Activated T-helper 2 cell treated with anti-CD3 and anti-CD28 coated beads, Interferon-gamma antibody, Interleukin-2, Interleukin-4, amounts not matched to agents 10 μg/mL and 5 μg/mL and 100 μg/mL, durations not matched to agents 14 hours and 24 hours and 36 hours (primary cell): ENCODE data around the gene MSL3B.

Experiments used
- DNase-seq: peaks from one replicate; pipeline ENCODE4 v3.0.0; 2021; ENCODE audit warnings: low spot score
- H3K27ac Mint-ChIP-seq: one replicate; pipeline ENCODE4 v1.8.0; 2021; ENCODE audit warnings: mixed read lengths
- H3K27me3 Mint-ChIP-seq: one replicate; pipeline ENCODE4 v1.8.0; 2021; ENCODE audit warnings: low read depth, mixed read lengths
- H3K36me3 Mint-ChIP-seq: one replicate; pipeline ENCODE4 v1.8.0; 2021; ENCODE audit warnings: low read depth, mixed read lengths
- H3K4me1 Mint-ChIP-seq: one replicate; pipeline ENCODE4 v1.8.0; 2021; ENCODE audit warnings: low read depth, mixed read lengths
- H3K4me3 Mint-ChIP-seq: one replicate; pipeline ENCODE4 v1.8.0; 2021; ENCODE audit warnings: low read depth, mild to moderate bottlenecking, moderate library complexity, mixed read lengths
- H3K9me3 Mint-ChIP-seq: one replicate; pipeline ENCODE4 v1.8.0; 2021; ENCODE audit warnings: mixed read lengths
- intact Hi-C: fragments of 100-400 bp; cut with micrococcal nuclease; formaldehyde crosslinking; loops from one replicate; pipeline ENCODE4 v1.15.1; 2023

MSL3B gene

GRCh38 chr2:233866479-233866878 lies 1.7 kb downstream of the MSL3B start:
- Mint-ChIP-seq H3K27me3 (peaks cover 13% of the 10 kb centered on the region), H3K9me3 (peaks cover 17% of the 10 kb centered on the region), H3K36me3 (peaks cover 33% of the 10 kb centered on the region), H3K4me1 (peaks cover 19% of the 10 kb centered on the region), H3K27ac (no peak overlapping the region), H3K4me3 (no peak overlapping the region)
- DNase-seq = no peak
- intact Hi-C loops = loop anchor here (5.0 kb wide), 1 partner anchor 631 kb away; the partner anchor contains the start of gene ARL4C

GRCh38 chr2:233865838-233866237 lies 2.3 kb downstream of the MSL3B start:
- peaks cover 7% of the 10 kb centered on the region for H3K27me3 Mint-ChIP-seq
- peaks cover 14% of the 10 kb centered on the region for H3K9me3 Mint-ChIP-seq
- no peak for DNase-seq
- no peak overlapping the region for H3K27ac Mint-ChIP-seq
- no peak overlapping the region for H3K4me3 Mint-ChIP-seq
- intact Hi-C loops = loop anchor here (5.0 kb wide), 1 partner anchor 631 kb away; the partner anchor contains the start of gene ARL4C
- peaks cover 33% of the 10 kb centered on the region for H3K36me3 Mint-ChIP-seq
- H3K4me1 Mint-ChIP-seq = peaks cover 19% of the 10 kb centered on the region

GRCh38 chr2:233862261-233862768 lies 5.9 kb downstream of the MSL3B start:
- Mint-ChIP-seq H3K36me3 (peaks cover 27% of the 10 kb centered on the region), H3K4me1 (peaks cover 19% of the 10 kb centered on the region), H3K27me3 (peaks cover 7% of the 10 kb centered on the region), H3K4me3 (no peak overlapping the region), H3K9me3 (no peaks in the 10 kb centered on the region), H3K27ac (no peak overlapping the region)
- no peak for DNase-seq
- intact Hi-C loops = no loop called here

GRCh38 chr2:233858331-233858730 lies 9.9 kb downstream of the MSL3B start:
- Mint-ChIP-seq H3K27ac (no peak overlapping the region), H3K4me1 (peaks cover 21% of the 10 kb centered on the region), H3K4me3 (no peak overlapping the region), H3K36me3 (peaks cover 11% of the 10 kb centered on the region), H3K9me3 (no peaks in the 10 kb centered on the region), H3K27me3 (peaks cover 7% of the 10 kb centered on the region)
- no peak for DNase-seq
- intact Hi-C loops = no loop called here

- H3K9me3 Mint-ChIP-seq = no peaks in the 10 kb centered on the region
- H3K4me3 Mint-ChIP-seq = no peak overlapping the region
- H3K27ac Mint-ChIP-seq = no peak overlapping the region
- intact Hi-C loops = no loop called here
- H3K4me1 Mint-ChIP-seq = peaks cover 27% of the 10 kb centered on the region
- DNase-seq = peak; percentile 49
- peaks cover 18% of the 10 kb centered on the region for H3K36me3 Mint-ChIP-seq
- H3K27me3 Mint-ChIP-seq = peaks cover 7% of the 10 kb centered on the region
Measured at GRCh38 chr2:233857511-233858141, 10.6 kb downstream of the MSL3B start.

GRCh38 chr2:233856184-233856583 lies 12.0 kb downstream of the MSL3B start:
- no peak for DNase-seq
- peaks cover 40% of the 10 kb centered on the region for H3K4me1 Mint-ChIP-seq
- intact Hi-C loops = no loop called here
- peaks cover 7% of the 10 kb centered on the region for H3K27me3 Mint-ChIP-seq
- H3K27ac Mint-ChIP-seq = no peak overlapping the region
- no peaks in the 10 kb centered on the region for H3K9me3 Mint-ChIP-seq
- H3K4me3 Mint-ChIP-seq = no peak overlapping the region
- peaks cover 29% of the 10 kb centered on the region for H3K36me3 Mint-ChIP-seq

GRCh38 chr2:233855345-233855744 lies 12.8 kb downstream of the MSL3B start:
- intact Hi-C loops = no loop called here
- Mint-ChIP-seq H3K4me3 (peak overlapping the region; percentile 97), H3K36me3 (peaks cover 35% of the 10 kb centered on the region), H3K4me1 (peaks cover 45% of the 10 kb centered on the region), H3K9me3 (no peaks in the 10 kb centered on the region), H3K27me3 (peaks cover 7% of the 10 kb centered on the region), H3K27ac (peak overlapping the region; percentile 95)
- DNase-seq = no peak

- peak within 1 kb of the TSS; percentile 97 for H3K4me3 Mint-ChIP-seq
- DNase-seq = peak; percentile 94
- H3K27ac Mint-ChIP-seq = peak within 1 kb of the TSS; percentile 95
- H3K27me3 Mint-ChIP-seq = peaks cover 2% of the 10 kb centered on the region
- intact Hi-C loops = loop anchor here (1.0 to 5.0 kb wide), 2 partner anchors 14 to 638 kb away; partner anchors contain the start of gene MSL3B
- no peaks in the 10 kb centered on the region for H3K9me3 Mint-ChIP-seq
- peaks cover 45% of the 10 kb centered on the region for H3K4me1 Mint-ChIP-seq
- peaks cover 44% of the 10 kb centered on the region for H3K36me3 Mint-ChIP-seq
Measured at GRCh38 chr2:233854241-233854981, 13.8 kb downstream of the MSL3B start, which contains the start of gene HJURP. Gene HJURP, minus strand, starts transcription at chr2:233854535. Its CDS starts 35 bp downstream, at chr2:233854500.

GRCh38 chr2:233853883-233854240 lies 14.3 kb downstream of the MSL3B start:
- Mint-ChIP-seq H3K9me3 (no peaks in the 10 kb centered on the region), H3K4me3 (peak overlapping the region; percentile 97), H3K27ac (peak overlapping the region; percentile 95), H3K4me1 (peaks cover 50% of the 10 kb centered on the region), H3K27me3 (peaks cover 2% of the 10 kb centered on the region), H3K36me3 (peaks cover 50% of the 10 kb centered on the region)
- no peak for DNase-seq
- intact Hi-C loops = loop anchor here (1.0 to 5.0 kb wide), 2 partner anchors 14 to 638 kb away; partner anchors contain the start of gene MSL3B

- Mint-ChIP-seq H3K4me1 (peaks cover 55% of the 10 kb centered on the region), H3K27me3 (no peaks in the 10 kb centered on the region), H3K4me3 (peak overlapping the region; percentile 97), H3K9me3 (no peaks in the 10 kb centered on the region), H3K27ac (peak overlapping the region; percentile 95), H3K36me3 (peaks cover 55% of the 10 kb centered on the region)
- no peak for DNase-seq
- intact Hi-C loops = loop anchor here (5.0 kb wide), 1 partner anchor 639 kb away; no protein-coding TSS in a partner anchor
Measured at GRCh38 chr2:233853353-233853752, 14.8 kb downstream of the MSL3B start.

- Mint-ChIP-seq H3K9me3 (no peaks in the 10 kb centered on the region), H3K4me1 (peaks cover 51% of the 10 kb centered on the region), H3K4me3 (peak overlapping the region; percentile 97), H3K27ac (no peak overlapping the region), H3K27me3 (no peaks in the 10 kb centered on the region), H3K36me3 (peaks cover 67% of the 10 kb centered on the region)
- DNase-seq = no peak
- intact Hi-C loops = loop anchor here (5.0 kb wide), 1 partner anchor 640 kb away; no protein-coding TSS in a partner anchor
Measured at GRCh38 chr2:233852056-233852455, 16.1 kb downstream of the MSL3B start.

- peaks cover 75% of the 10 kb centered on the region for H3K36me3 Mint-ChIP-seq
- intact Hi-C loops = loop anchor here (5.0 kb wide), 1 partner anchor 641 kb away; no protein-coding TSS in a partner anchor
- H3K4me3 Mint-ChIP-seq = peak overlapping the region; percentile 13
- H3K4me1 Mint-ChIP-seq = peaks cover 51% of the 10 kb centered on the region
- no peaks in the 10 kb centered on the region for H3K9me3 Mint-ChIP-seq
- no peak for DNase-seq
- no peaks in the 10 kb centered on the region for H3K27me3 Mint-ChIP-seq
- no peak overlapping the region for H3K27ac Mint-ChIP-seq
Measured at GRCh38 chr2:233851169-233851568, 17.0 kb downstream of the MSL3B start.
